ENCODE measurements around the gene POLK.
"Not testable (repeated sequence)": the region's sequence is repeated elsewhere in the genome, so short reads cannot be mapped to it uniquely, and the experiment has no call there.

GRCh38 chr5:75607341-75607740, 95.7 kb downstream of the POLK start:
- TF ChIP-seq CTCF (IDR thresholded peaks at IDR 0.05 in 8 of 11, conservative IDR thresholded peaks at IDR 0.05 in 3 of 11); POLR2AphosphoS5 (IDR thresholded peaks at IDR 0.05); POLR2A (IDR thresholded peaks at IDR 0.05): not testable (repeated sequence)
